ENCODE data around the gene GPX4. TPM values are rescaled to one million over a fixed set of nuclear protein-coding genes. Genes with fewer than 3 reads are reported as not detected.

GPX4 gene
- total RNA-seq, 1 donor from 2014 or later, result 213 TPM

GRCh38 chr19:1108291-1109031, 4.7 kb downstream of the GPX4 start:
- intact Hi-C loops (cut with micrococcal nuclease), result loop anchor here (10.0 kb wide), 1 partner anchor 184 kb away; the partner anchor contains the start of gene ARID3A
- ChIA-PET POLR2A (no interaction called here), CTCF (no interaction called here)
- H3K4me3 Mint-ChIP-seq, result no peak overlapping the region
- no peaks in the 10 kb centered on the region for H3K9me3 Mint-ChIP-seq
- peaks cover 19% of the 10 kb centered on the region for H3K4me1 Mint-ChIP-seq
- ATAC-seq (ENCODE audit: low read depth), result no peak
- H3K27ac Mint-ChIP-seq, result no peak overlapping the region
- peaks cover 25% of the 10 kb centered on the region for H3K36me3 Mint-ChIP-seq (ENCODE audit: low read depth)
- no peak for TF ChIP-seq CTCF (IDR thresholded peaks at IDR 0.05)
- DNase-seq, result no peak
- H3K27me3 Mint-ChIP-seq, result no peaks in the 10 kb centered on the region

- ChIA-PET POLR2A (no interaction called here), CTCF (no interaction called here)
- Mint-ChIP-seq H3K4me1 (peaks cover 20% of the 10 kb centered on the region), H3K9me3 (no peaks in the 10 kb centered on the region), H3K4me3 (no peak overlapping the region), H3K27me3 (no peaks in the 10 kb centered on the region), H3K36me3 (ENCODE audit: low read depth) (peaks cover 25% of the 10 kb centered on the region), H3K27ac (no peak overlapping the region)
- intact Hi-C loops (cut with micrococcal nuclease), result loop anchor here (10.0 kb wide), 1 partner anchor 184 kb away; the partner anchor contains the start of gene ARID3A
- DNase-seq (no peak), ATAC-seq (ENCODE audit: low read depth) (no peak)
- TF ChIP-seq CTCF (IDR thresholded peaks at IDR 0.05), result no peak
Observed at GRCh38 chr19:1109032-1109551, 5.3 kb downstream of the GPX4 start.

GRCh38 chr19:1109697-1110671, 6.2 kb downstream of the GPX4 start:
- ChIA-PET CTCF (no interaction called here), POLR2A (no interaction called here)
- Mint-ChIP-seq H3K9me3 (no peaks in the 10 kb centered on the region), H3K36me3 (ENCODE audit: low read depth) (peaks cover 25% of the 10 kb centered on the region), H3K27me3 (no peaks in the 10 kb centered on the region), H3K4me3 (no peak overlapping the region), H3K27ac (no peak overlapping the region), H3K4me1 (peaks cover 18% of the 10 kb centered on the region)
- intact Hi-C loops (cut with micrococcal nuclease), result loop anchor here (5.0 to 10.0 kb wide), 2 partner anchors 82 to 185 kb away; partner anchors contain the start of gene ARID3A
- DNase-seq (no peak), ATAC-seq (ENCODE audit: low read depth) (no peak)
- no peak for TF ChIP-seq CTCF (IDR thresholded peaks at IDR 0.05)

GRCh38 chr19:1110809-1111640, 7.2 kb downstream of the GPX4 start:
- DNase-seq (no peak), ATAC-seq (ENCODE audit: low read depth) (no peak)
- no peak overlapping the region for H3K4me3 Mint-ChIP-seq
- intact Hi-C loops (cut with micrococcal nuclease), result loop anchor here (5.0 kb wide), 1 partner anchor 81 kb away; no protein-coding TSS in a partner anchor
- no peak overlapping the region for H3K27ac Mint-ChIP-seq
- no peaks in the 10 kb centered on the region for H3K27me3 Mint-ChIP-seq
- ChIA-PET POLR2A (interaction anchor here (0.6 to 1.1 kb wide), 3 partner anchors 16 to 316 kb away, joined by 3 read pairs; no protein-coding TSS in a partner anchor), CTCF (no interaction called here)
- peaks cover 29% of the 10 kb centered on the region for H3K36me3 Mint-ChIP-seq (ENCODE audit: low read depth)
- no peak for TF ChIP-seq CTCF (IDR thresholded peaks at IDR 0.05)
- peaks cover 15% of the 10 kb centered on the region for H3K4me1 Mint-ChIP-seq
- H3K9me3 Mint-ChIP-seq, result no peaks in the 10 kb centered on the region
